Measurements from ENCODE around the gene MCM8.

Gene MCM8

DNA sequence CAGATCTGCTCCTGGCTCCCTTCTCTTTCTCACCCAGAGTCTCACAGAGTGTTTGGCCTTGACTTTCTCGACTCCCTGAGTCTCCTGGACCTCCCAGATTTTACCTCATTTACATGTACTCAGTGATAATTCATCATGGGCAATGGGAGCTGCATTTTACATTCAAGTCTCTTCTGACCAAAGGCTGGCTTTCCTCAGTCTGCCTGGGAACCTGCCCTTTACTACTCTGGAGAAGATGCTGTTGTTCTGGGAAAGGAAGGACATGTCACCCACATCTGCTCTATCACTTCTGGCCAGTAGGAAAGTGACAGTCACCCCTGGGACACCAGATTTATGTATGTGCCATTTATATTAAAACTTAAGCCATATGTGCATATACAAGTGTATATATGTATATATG lies 96.0 kb downstream of the MCM8 start:
- no peak for DNase-seq

DNA sequence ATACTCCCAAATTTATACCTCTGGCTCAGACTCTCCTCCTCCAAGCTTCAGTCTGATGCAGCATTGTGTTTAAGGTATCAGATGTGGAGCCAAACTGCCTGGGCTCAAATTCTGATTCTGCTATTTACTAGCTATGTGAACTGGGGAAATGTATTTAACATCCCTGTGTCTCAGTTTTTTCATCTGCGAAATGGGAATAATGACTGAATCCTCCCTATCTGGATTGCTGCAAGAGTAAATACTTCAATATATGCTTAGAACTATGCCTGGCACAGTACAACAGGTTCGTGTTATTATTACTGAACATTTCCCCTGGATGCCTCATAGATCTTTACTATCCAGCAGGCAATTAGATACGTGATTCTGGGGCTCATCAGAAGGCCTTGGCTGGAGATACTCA lies 97.9 kb downstream of the MCM8 start:
- no peak for DNase-seq
